K562 (cell line): ENCODE data around the gene NOBOX. TPM values are rescaled to one million over a fixed set of nuclear protein-coding genes. Genes with fewer than 3 reads are reported as not detected.

ENCODE experiments used
- ATAC-seq: fragments of 200-7000 bp; cut with Tn5 transposase; 3 replicates; pipeline ENCODE4 v1.9.1; 2020; ENCODE audit warnings: moderate library complexity
- BruUV-seq: library from RNA; stranded (reverse); fragments of 400-500 nt; replicated peaks from 2 replicates; lab custom pipeline; 2021; lab: Mats Ljungman, UMichigan
- CTCF ChIA-PET: fragments of 300-600 bp; formaldehyde crosslinking; extraction: SDS; loops from one replicate; lab custom pipeline; 2021; ENCODE audit warnings: low intra/inter-chr PET ratio; lab: Yijun Ruan, JAX
- POLR2A ChIA-PET: fragments of 300-600, 350-650 bp; sonication (Branson Sonifier 250); formaldehyde crosslinking; extraction: SDS; loops from one replicate; lab custom pipeline; 2021; ENCODE audit warnings: antibody characterized with exemption, inconsistent platforms; lab: Yijun Ruan, JAX
- DNase-seq, 4 experiments: peaks; one replicate each; pipeline versions ENCODE4 v3.0.0 to v3.0.0-alpha.2; 2011 to 2018; ENCODE audit warnings: low spot score in 3 of 4, mixed read lengths in 3 of 4; ENCODE audit errors: extremely low read depth in 1 of 4
- FAIRE-seq: peaks from 2 replicates; lab custom pipeline; 2011; peaks lifted over from hg19 to GRCh38; lab: Jason Lieb, UNC
- H2AFZ ChIP-seq: 2 replicates; pipeline ENCODE4 v1.6.0; 2011; ENCODE audit warnings: low read depth, low read length, control low read depth, inconsistent platforms
- H3K27ac ChIP-seq: fragments of 200-600 bp; 3 replicates; pipeline ENCODE4 v1.8.0; 2011; ENCODE audit warnings: low read depth, mild to moderate bottlenecking, control low read depth, inconsistent platforms, low read length, moderate library complexity, mixed read lengths; ENCODE audit errors: extremely low read depth
- H3K27me3 ChIP-seq, 2 experiments: fragments of 300-600 bp in 1 of 2; 2 replicates in 1 of 2; 3 replicates in 1 of 2; pipeline versions ENCODE4 v1.6.0 to v1.8.0; 2011; ENCODE audit warnings: inconsistent platforms in 2 of 2, low read length in 2 of 2, mild to moderate bottlenecking in 1 of 2, mixed read lengths in 1 of 2, moderate library complexity in 1 of 2; ENCODE audit not compliant: control insufficient read depth in 2 of 2, insufficient read depth in 2 of 2
- H3K36me3 ChIP-seq: fragments of 300-600 bp; 3 replicates; pipeline ENCODE4 v1.8.0; 2011; ENCODE audit warnings: mild to moderate bottlenecking, low read length, inconsistent platforms; ENCODE audit not compliant: control insufficient read depth, insufficient read depth
- H3K4me1 ChIP-seq, 2 experiments: fragments of 200-600 bp in 1 of 2; replicated peaks in 1 of 2; 2 replicates in 1 of 2; 3 replicates in 1 of 2; pipeline versions ENCODE4 v1.5.1 to v1.8.0; 2011; ENCODE audit warnings: inconsistent platforms in 2 of 2, low read length in 2 of 2, mild to moderate bottlenecking in 1 of 2, mixed read lengths in 1 of 2, moderate library complexity in 1 of 2; ENCODE audit not compliant: control insufficient read depth in 2 of 2, insufficient read depth in 2 of 2
- H3K4me2 ChIP-seq: 2 replicates; pipeline ENCODE4 v1.6.1; 2011; ENCODE audit warnings: low read length, control low read depth, inconsistent platforms, mixed read lengths; ENCODE audit not compliant: insufficient read depth
- H3K4me3 ChIP-seq: fragments of 200-600 bp; sonication (generic), shearing (Covaris generic); 2 replicates; pipeline ENCODE4 v1.5.1; 2016; ENCODE audit warnings: control low read depth, inconsistent platforms
- H3K79me2 ChIP-seq: fragments of 200-600 bp; 3 replicates; pipeline ENCODE4 v1.8.0; 2011; ENCODE audit warnings: low read length, inconsistent platforms; ENCODE audit not compliant: control insufficient read depth, insufficient read depth
- H3K9ac ChIP-seq, 2 experiments: 2 replicates each; pipeline versions ENCODE4 v1.6.0 to v1.6.1; 2011; ENCODE audit warnings: low read depth in 2 of 2, low read length in 2 of 2, control low read depth in 1 of 2, inconsistent platforms in 1 of 2, mild to moderate bottlenecking in 1 of 2, mixed read lengths in 1 of 2; ENCODE audit not compliant: insufficient read depth in 1 of 2
- H3K9me1 ChIP-seq: one replicate; pipeline ENCODE4 v1.6.0; 2011; ENCODE audit warnings: inconsistent platforms, mild to moderate bottlenecking, low read length, moderate library complexity; ENCODE audit not compliant: control insufficient read depth, insufficient read depth
- H3K9me3 ChIP-seq: replicated peaks from 2 replicates; pipeline ENCODE4 v1.5.1; 2011; ENCODE audit warnings: low read depth, low read length, inconsistent platforms; ENCODE audit not compliant: control insufficient read depth, insufficient read depth
- H4K20me1 ChIP-seq: replicated peaks from 2 replicates; pipeline ENCODE4 v1.6.1; 2011; ENCODE audit warnings: low read length, inconsistent platforms, mixed read lengths; ENCODE audit not compliant: control insufficient read depth, insufficient read depth
- HSF4 ChIP-seq: fragments of 250-450 bp; sonication (Bioruptor Pico); IDR thresholded peaks from 2 replicates; pipeline ENCODE4 v2.1.2; 2022; ENCODE audit warnings: mild to moderate bottlenecking, moderate library complexity, borderline replicate concordance
- KDM1A ChIP-seq, 2 experiments: fragments of 450-650 bp; IDR thresholded peaks; 2 replicates each; pipeline ENCODE4 v1.6.1; 2016; ENCODE audit warnings: mild to moderate bottlenecking in 2 of 2
- L3MBTL2 ChIP-seq: fragments of 450-650 bp; IDR thresholded peaks from 2 replicates; pipeline ENCODE4 v1.6.1; 2016; ENCODE audit warnings: mild to moderate bottlenecking, moderate library complexity
- PBX2 ChIP-seq, 2 experiments: IDR thresholded peaks in 1 of 2; conservative IDR thresholded peaks in 1 of 2; 2 replicates each; pipeline ENCODE4 v1.6.1; 2016; ENCODE audit warnings: low read depth in 2 of 2, mild to moderate bottlenecking in 1 of 2, missing compliant biosample characterization in 1 of 2, missing genetic modification characterization in 1 of 2, moderate library complexity in 1 of 2
- RAD51 ChIP-seq: fragments of 450-650 bp; IDR thresholded peaks from 2 replicates; pipeline ENCODE4 v1.7.1; 2016; ENCODE audit warnings: low read depth, mild to moderate bottlenecking, borderline replicate concordance
- SAFB2 ChIP-seq: fragments of 200-400 bp; formaldehyde crosslinking; IDR thresholded peaks from 2 replicates; pipeline ENCODE4 v1.6.1; 2018; ENCODE audit warnings: borderline replicate concordance, low read length, low read depth, moderate library complexity; ENCODE audit not compliant: severe bottlenecking
- SMARCB1 ChIP-seq: IDR thresholded peaks from 2 replicates; pipeline ENCODE4 v1.6.1; 2011; ENCODE audit warnings: improper control_type of control experiment, low read depth; ENCODE audit not compliant: insufficient read length
- STAT5A ChIP-seq: IDR thresholded peaks from 2 replicates; pipeline ENCODE4 v1.6.1; 2012; ENCODE audit warnings: low read length, inconsistent platforms, borderline replicate concordance
- TBL1XR1 ChIP-seq, 2 experiments: IDR thresholded peaks; 2 replicates each; pipeline ENCODE4 v1.6.1; 2012; ENCODE audit warnings: improper control_type of control experiment in 2 of 2, low read length in 2 of 2, mild to moderate bottlenecking in 1 of 2
- ZKSCAN3 ChIP-seq: fragments of 250-450 bp; sonication (Bioruptor Pico); IDR thresholded peaks from 2 replicates; pipeline ENCODE4 v1.4.0; 2020
- ZNF124 ChIP-seq: sonication (generic); formaldehyde crosslinking; IDR thresholded peaks from 2 replicates; pipeline ENCODE4 v1.8.1; 2022; ENCODE audit warnings: missing genetic modification reagents
- ZNF175 ChIP-seq: fragments of 200-800 bp; sonication (Bioruptor generic); IDR thresholded peaks from 2 replicates; pipeline ENCODE4 v1.6.1; 2016; ENCODE audit warnings: low read depth, mild to moderate bottlenecking, missing genetic modification characterization, missing compliant biosample characterization
- WGBS: fragments of 100-300 bp; shearing (Covaris generic); methylation state at CpG from one replicate; pipeline ENCODE4 v1.1.6; 2016; ENCODE audit warnings: low coverage, mixed read lengths; ENCODE audit not compliant: insufficient coverage; ENCODE audit errors: missing lambda C conversion rate; 5-methylcytosine and 5-hydroxymethylcytosine counted together
- in situ Hi-C: fragments of 300-500 bp; cut with MboI; formaldehyde crosslinking; loops from 4 replicates; pipeline ENCODE4 v1.15.0; 2018; ENCODE audit warnings: inconsistent platforms, mixed read lengths
- intact Hi-C: fragments of 100-400 bp; cut with micrococcal nuclease; formaldehyde crosslinking; loops from 2 replicates; pipeline ENCODE4 v1.14.2; 2022
- polyA plus RNA-seq, 8 experiments: library from polyadenylated mRNA; depleted of rRNA in 4 of 8; stranded (reverse) in 5 of 8; unstranded in 3 of 8; fragments of >200 nt; fragmentation: Nextera tagmentation in 2 of 8; fragmentation: Illumina TruSeq in 1 of 8; extraction: Ambion mirVana in 2 of 8; extraction: Trizol in 1 of 8; gene quantifications; 2 replicates each; pipeline versions ENCODE4 v1.2.1 to v1.2.3, GENCODE V29; 2011 to 2014; ENCODE audit warnings: inconsistent platforms in 1 of 8, missing spikeins in 1 of 8
- total RNA-seq, 7 experiments: library from RNA; depleted of rRNA in 6 of 7; stranded (reverse); fragments of >200 nt in 6 of 7; fragmentation: Illumina TruSeq in 2 of 7; extraction: Trizol in 2 of 7; gene quantifications; 2 replicates each; pipeline versions ENCODE4 v1.2.1 to v1.2.3, GENCODE V29; 2011 to 2021; ENCODE audit warnings: low replicate concordance in 1 of 7
- TF ChIP-seq, protein P1 (sequence below), 2 experiments: fragments of 450-650 bp in 1 of 2; IDR thresholded peaks; 2 replicates each; pipeline ENCODE4 v1.6.1; 2011 to 2017; ENCODE audit warnings: low read depth in 2 of 2, antibody characterized with exemption in 1 of 2, borderline replicate concordance in 1 of 2, low read length in 1 of 2, mild to moderate bottlenecking in 1 of 2, mixed read lengths in 1 of 2; ENCODE audit not compliant: control insufficient read depth in 1 of 2
- TF ChIP-seq, protein P2 (sequence below): fragments of 250-450 bp; sonication (Bioruptor Pico); IDR thresholded peaks from 2 replicates; pipeline ENCODE4 v1.8.0; 2021; ENCODE audit warnings: mild to moderate bottlenecking, moderate library complexity

NOBOX gene
- total and polyA plus RNA-seq, 9 of the 15 experiments (the other 6 are each of a cell fraction or from before 2014, with no cell fraction given): not detected

- TF ChIP-seq L3MBTL2: no peak
- TF ChIP-seq KDM1A (IDR thresholded peaks at IDR 0.05): no peak
- no peak for TF ChIP-seq RAD51
- TF ChIP-seq SAFB2: no peak
- no peak for TF ChIP-seq STAT5A
- TF ChIP-seq ZNF124 (CRISPR knock-in tag): no peak
These were observed 4.6 kb downstream of the NOBOX start (continued) for GRCh38 chr7:144398911-144399310.

DNA sequence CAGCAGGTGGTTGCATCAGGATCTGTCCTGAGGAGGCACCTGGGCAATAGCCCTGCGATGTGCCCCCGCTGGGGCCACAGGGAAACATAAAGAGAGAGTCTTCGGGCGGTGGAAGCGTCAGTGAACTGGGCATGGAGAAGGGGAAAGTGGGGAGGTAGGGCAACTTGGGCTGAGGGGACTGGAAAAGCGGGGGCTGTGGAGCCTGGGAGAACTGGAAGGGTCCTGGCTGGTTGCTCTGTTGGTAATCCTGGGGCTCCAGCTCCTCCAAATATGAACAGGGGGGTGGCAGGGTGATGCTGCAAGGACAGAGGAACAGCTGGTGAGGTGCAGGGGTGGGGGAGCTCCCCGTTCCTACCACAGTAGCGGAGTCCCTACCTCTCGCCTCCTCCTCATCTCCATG, 5.2 kb downstream of the NOBOX start:
- FAIRE-seq: no peak
- intact Hi-C loops: loop anchor here (10.0 kb wide), 1 partner anchor 223 kb away; no protein-coding TSS in a partner anchor
- H3K9ac ChIP-seq: no peak overlapping the region
- no peak for ATAC-seq
- TF ChIP-seq HSF4: no peak
- TF ChIP-seq, protein P1, sequence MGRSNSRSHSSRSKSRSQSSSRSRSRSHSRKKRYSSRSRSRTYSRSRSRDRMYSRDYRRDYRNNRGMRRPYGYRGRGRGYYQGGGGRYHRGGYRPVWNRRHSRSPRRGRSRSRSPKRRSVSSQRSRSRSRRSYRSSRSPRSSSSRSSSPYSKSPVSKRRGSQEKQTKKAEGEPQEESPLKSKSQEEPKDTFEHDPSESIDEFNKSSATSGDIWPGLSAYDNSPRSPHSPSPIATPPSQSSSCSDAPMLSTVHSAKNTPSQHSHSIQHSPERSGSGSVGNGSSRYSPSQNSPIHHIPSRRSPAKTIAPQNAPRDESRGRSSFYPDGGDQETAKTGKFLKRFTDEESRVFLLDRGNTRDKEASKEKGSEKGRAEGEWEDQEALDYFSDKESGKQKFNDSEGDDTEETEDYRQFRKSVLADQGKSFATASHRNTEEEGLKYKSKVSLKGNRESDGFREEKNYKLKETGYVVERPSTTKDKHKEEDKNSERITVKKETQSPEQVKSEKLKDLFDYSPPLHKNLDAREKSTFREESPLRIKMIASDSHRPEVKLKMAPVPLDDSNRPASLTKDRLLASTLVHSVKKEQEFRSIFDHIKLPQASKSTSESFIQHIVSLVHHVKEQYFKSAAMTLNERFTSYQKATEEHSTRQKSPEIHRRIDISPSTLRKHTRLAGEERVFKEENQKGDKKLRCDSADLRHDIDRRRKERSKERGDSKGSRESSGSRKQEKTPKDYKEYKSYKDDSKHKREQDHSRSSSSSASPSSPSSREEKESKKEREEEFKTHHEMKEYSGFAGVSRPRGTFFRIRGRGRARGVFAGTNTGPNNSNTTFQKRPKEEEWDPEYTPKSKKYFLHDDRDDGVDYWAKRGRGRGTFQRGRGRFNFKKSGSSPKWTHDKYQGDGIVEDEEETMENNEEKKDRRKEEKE (IDR thresholded peaks at IDR 0.05; ENCODE audit: borderline replicate concordance in 1 of 2, control insufficient read depth in 1 of 2, low read depth in 2 of 2, low read length in 1 of 2): no peak
- no peak for TF ChIP-seq SMARCB1
- TF ChIP-seq ZNF175 (CRISPR knock-in tag): no peak
- no peak for TF ChIP-seq PBX2 (CRISPR knock-in tag; IDR thresholded peaks at IDR 0.05; ENCODE audit: low read depth)
- TF ChIP-seq PBX2 (tag; conservative IDR thresholded peaks at IDR 0.05; ENCODE audit: low read depth): no peak
- no peak for TF ChIP-seq ZKSCAN3 (CRISPR knock-in tag)
- TF ChIP-seq TBL1XR1 (IDR thresholded peaks at IDR 0.05; ENCODE audit: low read length in 2 of 2): no peak
- TF ChIP-seq, protein P2, sequence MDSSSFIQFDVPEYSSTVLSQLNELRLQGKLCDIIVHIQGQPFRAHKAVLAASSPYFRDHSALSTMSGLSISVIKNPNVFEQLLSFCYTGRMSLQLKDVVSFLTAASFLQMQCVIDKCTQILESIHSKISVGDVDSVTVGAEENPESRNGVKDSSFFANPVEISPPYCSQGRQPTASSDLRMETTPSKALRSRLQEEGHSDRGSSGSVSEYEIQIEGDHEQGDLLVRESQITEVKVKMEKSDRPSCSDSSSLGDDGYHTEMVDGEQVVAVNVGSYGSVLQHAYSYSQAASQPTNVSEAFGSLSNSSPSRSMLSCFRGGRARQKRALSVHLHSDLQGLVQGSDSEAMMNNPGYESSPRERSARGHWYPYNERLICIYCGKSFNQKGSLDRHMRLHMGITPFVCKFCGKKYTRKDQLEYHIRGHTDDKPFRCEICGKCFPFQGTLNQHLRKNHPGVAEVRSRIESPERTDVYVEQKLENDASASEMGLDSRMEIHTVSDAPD (CRISPR knock-in tag): no peak
- H3K27ac ChIP-seq: no peak overlapping the region
- H3K4me1 ChIP-seq: no peaks in the 10 kb centered on the region
- H2AFZ ChIP-seq: no peak overlapping the region
- no peak for DNase-seq
- no peak overlapping the region for H3K4me2 ChIP-seq
- peaks cover 2 to 11% of the 10 kb centered on the region in 2 experiments for H3K27me3 ChIP-seq
- no peaks in the 10 kb centered on the region for H3K36me3 ChIP-seq
- H3K4me3 ChIP-seq: no peak overlapping the region
- in situ Hi-C loops: no loop called here
- no TSS peak for BruUV-seq
- WGBS: 1% methylated on average over 9 of the region's 9 CpGs
- H3K9me3 ChIP-seq: no peaks in the 10 kb centered on the region
- no peaks in the 10 kb centered on the region for H4K20me1 ChIP-seq
- no peaks in the 10 kb centered on the region for H3K79me2 ChIP-seq
- no peaks in the 10 kb centered on the region for H3K9me1 ChIP-seq
- ChIA-PET CTCF (no interaction called here), POLR2A (interaction anchor here (0.6 kb wide), 1 partner anchor 459 kb away, joined by 4 read pairs; no protein-coding TSS in a partner anchor)
